ENCODE data around the gene NBPF19. TPM values are rescaled to one million over a fixed set of nuclear protein-coding genes. Genes with fewer than 3 reads are reported as not detected.
"Not testable (repeated sequence)": the region's sequence is repeated elsewhere in the genome, so short reads cannot be mapped to it uniquely, and the experiment has no call there.

Gene NBPF19
- 14.3 TPM for total RNA-seq

DNA sequence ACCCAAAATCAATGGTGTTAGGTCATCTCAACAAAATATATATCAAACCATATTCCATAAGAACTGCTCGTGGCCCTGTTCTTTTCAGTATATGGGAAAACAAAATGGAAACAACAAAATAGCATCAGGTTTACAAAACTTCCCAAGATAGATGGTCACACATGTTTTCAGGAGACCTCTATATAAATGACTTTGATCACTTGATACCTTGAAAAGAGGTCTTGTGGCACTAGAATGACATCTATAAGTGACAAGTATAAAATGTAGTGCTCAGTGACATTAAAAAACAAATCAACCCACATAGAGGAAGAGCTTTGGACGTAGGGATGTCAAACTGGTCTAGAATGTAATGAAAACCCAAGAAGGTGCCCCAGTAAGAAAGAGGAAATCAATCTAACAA, at the start of gene NBPF19:
Gene NBPF19 (plus strand): TSS at position 301 of the 400 bp plus-strand sequence. CDS start 888 bp downstream, outside the sequence.
- DNase-seq (ENCODE audit: low read depth in 2 of 3, low spot score in 2 of 3), result not testable (repeated sequence)

DNA sequence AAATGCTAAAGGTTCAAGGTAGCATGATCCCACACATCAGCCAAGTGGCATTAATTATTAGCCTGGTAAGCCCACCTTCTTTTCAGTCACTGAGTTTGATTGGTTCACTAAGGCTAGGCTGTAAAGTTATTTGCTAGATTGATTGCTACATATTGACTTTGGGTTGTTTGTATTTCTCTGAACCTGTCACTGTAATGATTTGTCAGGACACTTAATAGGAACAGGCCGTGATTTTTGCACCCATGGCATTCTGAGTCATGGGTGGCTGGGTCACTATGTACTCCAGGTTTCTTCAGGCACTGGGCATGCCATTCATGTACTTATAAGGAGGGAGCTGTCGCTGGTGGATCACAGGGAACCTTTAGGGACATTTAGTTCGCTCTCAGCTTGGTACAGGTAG, 46.5 kb upstream of the NBPF19 start:
- not testable (repeated sequence) for DNase-seq (ENCODE audit: low read depth in 2 of 3, low spot score in 2 of 3)

- peak in 2 of 3 donors; percentile 28 to 47 for DNase-seq (ENCODE audit: low read depth in 2 of 3, low spot score in 2 of 3)
These were observed 29.4 kb upstream of the NBPF19 start for GRCh38 chr1:149445451-149445850.

- DNase-seq (ENCODE audit: low read depth in 2 of 3, low spot score in 2 of 3), result not testable (repeated sequence)
These were observed 22.6 kb upstream of the NBPF19 start for GRCh38 chr1:149452196-149452595.

DNA sequence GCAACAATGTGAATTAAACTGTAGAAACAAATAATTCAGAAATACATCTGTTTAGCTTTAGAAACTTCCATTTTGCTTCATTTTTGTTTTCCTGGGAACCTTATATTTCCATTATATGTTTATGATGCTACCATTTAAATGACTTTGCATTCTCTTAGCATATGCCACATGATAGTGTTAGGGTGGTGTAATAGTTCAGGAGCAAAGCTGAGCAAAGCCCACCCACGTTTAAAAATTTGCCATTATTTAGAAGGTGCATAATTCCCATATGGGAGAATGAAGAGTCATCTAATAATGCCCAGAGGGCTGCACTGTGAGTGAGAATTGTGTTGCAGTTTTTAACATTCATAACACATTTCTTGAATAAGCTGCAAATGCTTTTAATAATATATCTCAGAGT, 22.2 kb upstream of the NBPF19 start:
- not testable (repeated sequence) for DNase-seq (ENCODE audit: low read depth in 2 of 3, low spot score in 2 of 3)

GRCh38 chr1:149558350-149558825, 83.5 kb downstream of the NBPF19 start:
- DNase-seq (ENCODE audit: low read depth in 2 of 3, low spot score in 2 of 3), result peak; percentile 32 to 72 (median 50)

DNA sequence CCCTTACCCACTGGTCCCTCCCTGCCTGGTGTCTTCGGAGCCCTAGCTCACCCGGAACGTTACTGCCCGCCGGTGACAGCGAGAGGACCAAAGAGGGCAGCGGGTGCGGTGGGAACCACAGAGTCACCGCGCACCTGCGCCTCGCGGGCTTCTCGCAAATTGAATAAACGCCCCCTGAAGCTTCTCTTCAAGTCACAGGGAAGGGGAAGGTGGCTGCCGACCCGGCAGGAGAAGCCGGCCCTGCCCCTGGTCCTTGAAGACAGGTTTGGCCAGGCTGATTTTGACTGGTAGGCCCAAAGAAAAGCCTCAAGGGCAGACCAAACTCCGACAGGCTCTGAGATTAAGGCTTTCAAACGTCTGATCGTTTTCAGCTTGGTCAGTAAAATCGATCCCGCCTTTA, 87.0 kb downstream of the NBPF19 start:
- DNase-seq (ENCODE audit: low read depth in 2 of 3, low spot score in 2 of 3), result not testable (repeated sequence)

DNA sequence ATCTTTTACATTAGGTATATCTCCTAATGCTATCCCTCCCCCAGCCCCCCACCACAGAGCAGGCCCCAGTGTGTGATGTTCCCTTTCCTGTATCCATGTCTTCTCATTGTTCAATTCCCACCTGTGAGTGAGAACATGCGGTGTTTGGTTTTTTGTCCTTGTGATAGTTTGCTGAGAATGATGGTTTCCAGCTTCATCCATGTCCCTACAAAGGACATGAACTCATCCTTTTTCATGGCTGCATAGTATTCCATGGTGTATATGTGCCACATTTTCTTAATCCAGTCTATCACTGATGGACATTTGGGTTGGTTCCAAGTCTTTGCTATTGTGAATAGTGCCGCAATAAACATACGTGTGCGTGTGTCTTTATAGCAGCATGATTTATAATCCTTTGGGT, 90.6 kb downstream of the NBPF19 start:
- DNase-seq (ENCODE audit: low read depth in 2 of 3, low spot score in 2 of 3), result not testable (repeated sequence)

DNA sequence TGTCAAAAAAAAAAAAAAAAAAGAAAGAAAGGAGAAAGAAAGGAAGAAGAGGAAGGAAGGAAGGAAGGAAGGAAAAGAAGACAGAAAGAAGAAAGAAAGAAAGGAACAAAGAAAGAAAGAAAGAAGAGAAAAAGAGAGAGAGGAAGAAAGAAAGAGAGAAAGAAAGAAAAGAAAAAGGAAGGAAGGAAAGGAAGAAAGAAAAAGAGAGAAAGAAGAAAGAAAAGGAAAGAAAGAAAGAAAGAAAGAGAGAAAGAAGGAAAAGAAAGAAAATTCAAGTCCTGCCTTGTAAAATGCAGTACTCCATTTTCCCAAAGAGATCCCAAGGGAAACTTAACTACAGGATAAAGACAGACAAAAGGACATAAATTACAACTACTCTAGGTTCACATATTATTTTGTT, 97.9 kb downstream of the NBPF19 start:
- not testable (repeated sequence) for DNase-seq (ENCODE audit: low read depth in 2 of 3, low spot score in 2 of 3)

DNA sequence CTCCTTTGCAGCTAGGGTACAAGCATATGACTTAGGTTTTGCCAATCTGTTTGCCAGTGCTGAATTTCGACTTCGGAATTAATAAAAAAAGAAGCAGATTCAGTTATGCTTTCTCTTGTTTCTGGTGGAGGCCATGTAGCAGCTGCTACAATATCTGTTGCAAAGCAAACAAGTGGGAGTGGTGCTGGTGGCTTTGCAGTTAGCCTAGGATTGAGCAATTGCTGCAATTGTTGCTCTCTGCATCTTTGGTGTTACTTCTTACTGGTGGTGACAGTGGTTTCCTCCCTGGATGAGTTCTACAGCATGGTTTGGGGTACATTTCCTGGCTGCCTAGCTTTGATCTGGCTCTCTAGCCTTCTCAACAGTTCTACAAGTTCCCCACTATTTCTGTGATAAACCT, 110.7 kb downstream of the NBPF19 start:
- peak in 1 of 3 donors; percentile 40 for DNase-seq (ENCODE audit: low read depth in 2 of 3, low spot score in 2 of 3)

Other genes with a start within 250 kb of the NBPF19 start
- 0.27 TPM for gene PPIAL4C, start 108.8 kb downstream of the NBPF19 start, total RNA-seq